HT1080 (cell line): ENCODE results near the gene RIC1. TPM values are rescaled to one million over a fixed set of nuclear protein-coding genes. Genes with fewer than 3 reads are reported as not detected.
A peak's percentile ranks its signal among the peaks of the same experiment; 100 is the strongest.
"Not testable (repeated sequence)": the region's sequence is repeated elsewhere in the genome, so short reads cannot be mapped to it uniquely, and the experiment has no call there.

ENCODE experiments used
- DNase-seq: peaks from one replicate; pipeline ENCODE4 v3.0.0-alpha.2; 2015; ENCODE audit warnings: low read depth
- polyA plus RNA-seq, 2 experiments: library from polyadenylated mRNA; depleted of rRNA; stranded (reverse); fragments of >200 nt; gene quantifications; 2 replicates each; pipeline ENCODE4 v1.2.3, GENCODE V29; 2015
- total RNA-seq: library from RNA; depleted of rRNA; stranded (reverse); fragments of >200 nt; shearing (Covaris generic); gene quantifications from 2 replicates; pipeline ENCODE4 v1.2.3, GENCODE V29; 2014; rRNA removed

The RIC1 gene, protein sequence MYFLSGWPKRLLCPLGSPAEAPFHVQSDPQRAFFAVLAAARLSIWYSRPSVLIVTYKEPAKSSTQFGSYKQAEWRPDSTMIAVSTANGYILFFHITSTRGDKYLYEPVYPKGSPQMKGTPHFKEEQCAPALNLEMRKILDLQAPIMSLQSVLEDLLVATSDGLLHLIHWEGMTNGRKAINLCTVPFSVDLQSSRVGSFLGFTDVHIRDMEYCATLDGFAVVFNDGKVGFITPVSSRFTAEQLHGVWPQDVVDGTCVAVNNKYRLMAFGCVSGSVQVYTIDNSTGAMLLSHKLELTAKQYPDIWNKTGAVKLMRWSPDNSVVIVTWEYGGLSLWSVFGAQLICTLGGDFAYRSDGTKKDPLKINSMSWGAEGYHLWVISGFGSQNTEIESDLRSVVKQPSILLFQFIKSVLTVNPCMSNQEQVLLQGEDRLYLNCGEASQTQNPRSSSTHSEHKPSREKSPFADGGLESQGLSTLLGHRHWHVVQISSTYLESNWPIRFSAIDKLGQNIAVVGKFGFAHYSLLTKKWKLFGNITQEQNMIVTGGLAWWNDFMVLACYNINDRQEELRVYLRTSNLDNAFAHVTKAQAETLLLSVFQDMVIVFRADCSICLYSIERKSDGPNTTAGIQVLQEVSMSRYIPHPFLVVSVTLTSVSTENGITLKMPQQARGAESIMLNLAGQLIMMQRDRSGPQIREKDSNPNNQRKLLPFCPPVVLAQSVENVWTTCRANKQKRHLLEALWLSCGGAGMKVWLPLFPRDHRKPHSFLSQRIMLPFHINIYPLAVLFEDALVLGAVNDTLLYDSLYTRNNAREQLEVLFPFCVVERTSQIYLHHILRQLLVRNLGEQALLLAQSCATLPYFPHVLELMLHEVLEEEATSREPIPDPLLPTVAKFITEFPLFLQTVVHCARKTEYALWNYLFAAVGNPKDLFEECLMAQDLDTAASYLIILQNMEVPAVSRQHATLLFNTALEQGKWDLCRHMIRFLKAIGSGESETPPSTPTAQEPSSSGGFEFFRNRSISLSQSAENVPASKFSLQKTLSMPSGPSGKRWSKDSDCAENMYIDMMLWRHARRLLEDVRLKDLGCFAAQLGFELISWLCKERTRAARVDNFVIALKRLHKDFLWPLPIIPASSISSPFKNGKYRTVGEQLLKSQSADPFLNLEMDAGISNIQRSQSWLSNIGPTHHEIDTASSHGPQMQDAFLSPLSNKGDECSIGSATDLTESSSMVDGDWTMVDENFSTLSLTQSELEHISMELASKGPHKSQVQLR (N-terminal part only)
- total RNA-seq = 13.2 and 14.4 TPM in 2 replicates
- polyA plus RNA-seq (2015; cell fraction: cytosol; rRNA removed) = 10.9 and 14.1 TPM in 2 replicates
- polyA plus RNA-seq (2015; cell fraction: nucleus; rRNA removed) = 35.8 and 38.5 TPM in 2 replicates

DNA sequence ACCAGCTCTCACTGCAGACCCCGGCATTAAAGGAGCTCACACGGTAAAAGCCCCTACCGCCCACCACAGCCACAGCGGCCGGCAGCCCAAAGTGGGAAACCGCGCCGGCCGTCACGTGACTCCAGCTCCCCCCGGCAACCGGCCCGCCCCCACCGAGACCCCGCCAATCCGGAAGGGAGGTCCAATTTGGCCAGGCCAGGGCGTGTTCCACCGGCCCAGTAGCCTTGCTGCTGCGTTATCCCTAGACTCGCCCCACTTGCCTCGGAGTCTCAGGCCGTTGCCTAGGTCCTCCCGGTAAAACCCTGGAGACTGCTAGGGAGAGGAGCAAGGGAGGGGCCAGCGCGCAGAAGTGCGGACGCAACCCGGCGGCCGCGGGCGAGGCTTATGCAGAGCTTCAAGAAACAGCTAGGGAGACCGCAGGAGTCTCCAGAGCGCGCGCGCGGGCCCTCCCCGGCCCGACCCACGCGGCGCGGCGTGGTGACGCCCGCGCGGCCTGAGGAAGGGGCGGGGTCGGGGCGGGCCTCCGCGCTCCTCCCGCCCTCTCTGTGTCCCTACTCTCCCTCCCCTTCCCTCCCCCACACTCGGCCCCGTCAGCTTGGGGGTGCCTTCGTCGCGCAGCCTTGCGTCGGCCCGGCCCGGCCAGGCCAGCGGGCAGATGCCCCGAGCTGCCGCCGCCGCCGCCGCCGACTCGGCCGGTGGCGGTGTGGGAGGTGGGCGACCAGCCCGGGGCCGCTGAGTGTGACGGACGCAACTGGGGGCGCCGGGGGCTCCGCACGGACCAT is at the start of gene RIC1:
TSS of gene RIC1 (plus strand) at position 578 of the 782 bp plus-strand sequence. CDS start at position 781, 203 bp downstream.
- DNase-seq = peak; percentile 90

DNA sequence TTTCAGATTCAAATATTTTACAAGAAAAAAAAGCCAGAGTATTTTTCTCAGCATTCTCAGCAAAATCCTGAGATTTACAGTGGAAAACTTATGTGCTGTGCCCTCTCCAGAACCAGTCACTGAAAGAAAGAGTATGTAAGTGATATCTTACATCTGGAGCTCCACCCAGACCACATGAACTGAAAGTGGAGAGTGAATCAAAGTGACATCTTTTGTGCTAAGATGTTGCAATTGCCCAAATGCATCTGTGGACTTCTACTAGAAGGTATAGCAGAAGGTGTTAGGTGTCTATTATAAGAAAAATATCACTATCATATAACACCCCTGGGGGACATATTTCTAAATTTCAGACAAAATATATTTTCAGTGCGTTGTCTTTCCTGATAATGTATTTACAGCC is 49.0 kb upstream of the RIC1 start:
- DNase-seq = no peak

DNA sequence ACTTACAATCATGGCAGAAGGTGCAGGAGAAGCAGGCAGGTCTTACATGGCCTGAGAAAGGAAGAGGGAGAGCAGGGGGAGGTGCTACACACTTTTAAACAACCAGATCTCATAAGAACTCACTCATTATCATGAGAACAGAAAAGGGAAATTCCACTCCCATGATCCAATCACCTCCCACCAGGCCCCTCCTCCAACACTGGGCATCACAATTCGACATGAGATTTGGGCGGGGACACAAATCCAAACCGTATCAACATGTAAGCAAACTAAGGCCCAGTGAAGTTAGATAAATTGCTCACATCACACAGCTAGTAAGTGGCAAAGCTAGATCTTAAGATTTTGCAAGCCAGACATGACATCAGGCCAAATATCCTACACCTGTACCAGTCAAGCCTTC is 48.3 kb upstream of the RIC1 start:
- DNase-seq = peak; percentile 23

DNA sequence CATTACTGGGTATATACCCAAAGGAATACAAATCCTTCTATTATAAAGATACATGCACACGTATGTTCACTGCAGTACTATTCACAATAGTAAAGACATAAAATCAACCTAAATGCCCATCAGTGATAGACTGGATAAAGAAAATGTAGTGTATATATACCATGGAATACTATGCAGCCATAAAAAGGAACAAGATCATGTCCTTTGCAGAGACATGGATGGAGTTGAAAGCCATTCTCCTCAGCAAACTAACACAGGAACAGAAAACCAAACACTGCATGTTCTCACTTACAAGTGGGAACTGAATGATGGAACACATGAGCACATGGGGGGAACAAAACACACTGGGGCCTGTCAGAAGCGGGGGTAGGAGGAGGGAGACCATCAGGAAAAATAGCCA is 47.2 kb upstream of the RIC1 start:
- DNase-seq = not testable (repeated sequence)

DNA sequence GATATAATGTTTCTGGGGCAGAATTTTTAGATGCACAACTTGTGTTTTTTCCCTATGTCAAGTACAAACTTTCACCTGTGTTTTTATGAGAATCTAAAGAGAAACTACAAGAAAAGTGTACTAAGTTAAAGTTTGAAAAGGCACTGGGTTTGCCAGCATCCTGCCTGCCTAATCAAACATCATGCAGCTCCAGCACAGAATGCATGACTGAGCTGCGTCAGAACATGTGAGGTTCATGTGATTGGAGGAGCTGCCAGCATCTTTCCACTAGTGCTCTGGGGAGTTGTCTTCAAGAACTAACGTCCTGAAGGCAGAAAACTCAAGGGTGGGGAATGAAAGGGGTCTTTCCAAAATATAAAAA is 46.1 kb upstream of the RIC1 start:
- DNase-seq = peak; percentile 76

DNA sequence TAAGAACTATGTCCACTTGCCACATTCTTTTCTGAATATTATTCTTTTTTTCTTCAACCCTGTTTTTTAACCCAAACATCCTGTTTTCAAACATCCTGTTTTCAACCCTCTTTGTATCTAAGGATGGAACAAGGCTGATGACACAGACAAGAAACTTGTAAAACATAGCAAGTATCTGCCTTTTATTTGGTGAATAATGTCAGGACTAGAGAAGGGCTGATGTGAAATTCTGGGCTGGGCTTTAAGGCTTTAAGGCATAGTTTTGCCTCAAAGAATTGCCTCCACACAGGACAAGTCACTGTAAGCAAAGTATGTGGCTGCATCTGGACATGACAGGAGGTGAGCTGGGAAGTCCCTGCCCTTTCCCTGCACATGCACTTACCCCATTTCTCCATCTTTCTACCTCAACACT is 42.5 kb upstream of the RIC1 start:
- DNase-seq = peak; percentile 23

DNA sequence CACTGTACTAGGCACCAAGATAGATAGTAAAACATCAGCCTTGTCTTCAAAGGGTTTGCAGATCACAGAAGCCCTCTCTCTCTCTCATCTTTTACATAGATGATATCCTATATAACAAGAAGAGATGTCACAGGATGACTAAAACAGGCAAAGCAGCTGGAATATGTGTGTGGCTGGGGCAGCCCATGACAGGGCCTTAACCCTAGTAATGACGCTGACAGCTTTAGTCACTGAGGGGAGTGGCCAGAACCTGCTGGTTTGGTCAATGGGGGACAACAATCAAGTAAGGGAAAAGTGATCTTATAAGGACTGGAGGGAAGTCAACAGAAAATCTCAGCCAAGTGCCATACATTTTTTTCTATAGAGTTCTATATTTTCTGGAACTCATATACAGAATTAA is 41.9 kb upstream of the RIC1 start:
- DNase-seq = peak; percentile 76

DNA sequence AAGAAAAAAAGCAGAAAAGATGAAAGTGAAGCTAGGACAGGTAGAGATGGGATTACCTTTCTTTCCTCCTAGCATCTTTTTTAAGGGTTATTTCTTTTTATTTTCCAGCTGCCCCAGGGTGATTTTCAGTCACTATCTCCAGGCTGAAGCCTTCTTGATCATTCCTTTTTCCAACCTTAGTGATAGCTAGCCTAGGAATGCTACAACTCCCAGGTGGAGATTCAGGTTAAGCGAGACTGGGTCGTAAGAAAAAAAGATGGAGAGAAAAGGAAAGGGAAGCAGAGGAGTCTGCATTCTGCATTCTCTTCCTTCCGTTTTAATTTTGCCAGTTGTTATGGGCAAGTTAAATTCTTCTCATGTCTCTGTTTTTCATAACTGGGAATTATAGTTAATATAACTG is 36.7 kb upstream of the RIC1 start:
- no peak for DNase-seq

DNA sequence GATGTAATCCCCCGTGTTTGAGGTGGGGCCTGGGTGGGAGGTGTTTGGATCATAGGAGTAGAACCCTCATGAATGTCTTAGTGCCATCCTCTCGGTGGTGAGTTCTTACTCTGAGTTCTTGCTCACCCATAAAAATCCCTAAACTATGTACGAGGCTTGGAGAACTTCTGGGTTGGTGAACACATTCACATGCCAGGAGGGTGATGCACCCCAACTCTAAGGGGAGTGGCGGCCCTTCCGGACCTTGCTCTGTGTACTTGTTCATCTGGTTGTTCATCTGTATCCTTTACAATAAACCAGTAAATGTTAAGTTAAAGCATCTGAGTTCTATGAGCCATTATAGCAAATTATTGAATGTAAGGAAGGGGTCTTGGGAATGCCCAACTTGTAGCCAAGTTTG is 36.0 kb upstream of the RIC1 start:
- no peak for DNase-seq

DNA sequence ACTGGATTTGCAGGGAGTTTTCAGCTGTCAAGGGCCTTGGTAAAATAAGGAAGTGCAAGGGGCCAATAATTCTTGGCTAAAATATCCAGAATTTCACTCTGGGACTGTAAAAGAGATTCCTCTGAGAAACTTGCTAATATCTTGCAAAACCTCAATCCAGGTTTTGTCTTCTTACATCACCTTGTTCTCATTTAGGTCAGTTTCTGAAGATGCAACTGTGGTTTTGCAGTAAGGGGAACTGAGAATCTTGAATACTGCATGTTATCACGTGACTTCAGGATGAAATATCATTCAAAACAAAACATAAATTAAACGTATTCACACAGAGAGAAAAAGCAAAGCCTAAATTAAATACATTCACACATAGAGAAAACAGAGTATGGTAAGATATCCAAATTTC is 35.0 kb upstream of the RIC1 start:
- DNase-seq = no peak

DNA sequence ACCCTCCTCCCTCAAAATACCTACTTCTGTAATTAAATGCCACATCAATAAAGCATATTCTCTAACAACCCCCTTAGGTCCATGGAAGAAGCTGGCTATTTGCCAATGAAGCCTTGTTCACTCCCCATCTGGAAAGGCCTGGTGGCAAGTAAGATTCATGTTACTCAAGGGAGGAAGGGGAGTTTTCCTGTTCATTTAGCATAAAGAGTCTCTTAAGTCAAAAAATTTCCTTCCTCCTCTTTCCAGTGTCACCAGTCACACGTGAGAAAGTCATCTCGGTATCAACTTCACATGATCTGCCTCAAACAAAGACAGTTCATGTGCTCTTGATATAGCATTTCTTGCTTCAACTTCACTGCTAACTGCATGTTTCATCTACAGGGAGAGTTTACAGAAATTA is 32.7 kb upstream of the RIC1 start:
- DNase-seq = no peak

DNA sequence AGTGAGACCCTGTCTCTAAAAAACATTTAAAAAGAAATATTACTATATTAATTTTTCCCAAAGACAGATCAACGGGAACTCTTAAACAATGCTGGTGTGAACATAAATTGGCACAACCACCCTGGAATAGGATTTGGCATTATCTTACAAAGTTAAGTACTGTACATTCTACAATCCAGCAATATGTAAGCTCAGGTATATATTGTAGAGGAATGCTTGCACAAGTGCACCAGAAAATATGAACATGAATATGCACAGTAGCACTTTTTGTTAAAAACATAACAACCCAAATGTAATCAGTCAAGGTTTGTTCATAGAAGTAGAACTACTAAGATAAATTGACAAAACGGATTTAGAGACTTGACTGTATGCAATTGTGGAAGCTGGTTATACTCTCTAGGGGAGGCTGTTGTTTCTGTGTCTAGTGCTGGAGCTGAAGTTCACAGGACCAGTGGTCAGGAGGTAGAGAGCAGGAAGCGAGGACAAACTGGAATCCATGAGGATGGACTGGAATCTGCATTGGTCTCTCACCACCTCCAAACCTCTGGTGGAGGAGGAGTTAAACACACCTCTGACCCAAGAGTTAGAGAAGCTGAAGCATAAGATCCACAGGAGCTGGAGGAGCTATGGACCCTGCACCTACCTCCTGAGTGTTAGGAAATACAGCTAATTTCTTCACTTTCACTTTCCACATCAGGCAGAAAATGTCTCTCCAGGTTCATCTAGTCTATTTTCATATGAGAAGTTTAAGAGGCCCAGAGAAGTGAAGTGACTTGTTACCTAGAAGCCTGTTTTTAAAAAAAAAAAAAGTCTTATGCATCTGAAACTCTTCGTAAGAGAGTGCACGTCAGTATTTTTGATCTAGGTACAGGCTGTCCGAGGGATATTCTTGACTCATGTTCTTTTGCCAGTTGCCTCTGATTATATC is 20.3 kb upstream of the RIC1 start:
- peak; percentile 39 for DNase-seq

DNA sequence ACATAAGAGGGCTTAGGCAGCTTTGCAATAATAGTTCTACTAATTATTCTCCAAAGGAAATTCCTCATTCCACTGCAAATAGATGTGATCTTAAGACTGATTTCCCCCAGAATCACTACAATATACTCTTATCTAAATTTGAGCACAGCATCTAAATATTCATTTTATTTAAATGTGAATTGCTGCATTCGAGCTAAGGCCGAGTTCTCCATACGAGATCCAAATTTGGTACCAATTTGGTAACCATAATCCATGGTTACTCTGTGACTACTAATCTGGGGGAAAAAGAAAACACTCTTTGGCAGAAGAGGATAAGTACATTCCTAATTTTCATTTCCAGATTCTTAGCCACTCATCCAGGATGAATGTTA is 19.7 kb upstream of the RIC1 start:
- DNase-seq = no peak

DNA sequence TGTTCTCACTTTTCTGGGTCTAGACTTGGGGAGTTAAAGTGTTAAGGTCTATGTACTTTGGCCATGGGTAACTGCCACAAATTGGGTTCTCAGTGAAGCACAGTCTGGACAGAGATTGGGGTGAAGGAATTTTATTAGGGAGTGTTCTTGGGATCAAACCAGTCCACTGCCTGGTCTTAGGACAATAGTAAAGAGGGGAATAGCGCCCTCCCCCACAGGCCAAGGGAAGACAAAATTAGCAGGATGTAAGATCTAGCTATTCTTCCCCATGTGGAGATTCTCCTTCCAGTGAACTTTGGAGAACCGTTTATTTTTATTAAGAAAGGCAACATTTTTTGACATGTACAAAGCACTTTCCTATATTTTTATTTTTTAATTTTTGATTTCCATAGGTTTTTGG is 18.4 kb upstream of the RIC1 start:
- no peak for DNase-seq

DNA sequence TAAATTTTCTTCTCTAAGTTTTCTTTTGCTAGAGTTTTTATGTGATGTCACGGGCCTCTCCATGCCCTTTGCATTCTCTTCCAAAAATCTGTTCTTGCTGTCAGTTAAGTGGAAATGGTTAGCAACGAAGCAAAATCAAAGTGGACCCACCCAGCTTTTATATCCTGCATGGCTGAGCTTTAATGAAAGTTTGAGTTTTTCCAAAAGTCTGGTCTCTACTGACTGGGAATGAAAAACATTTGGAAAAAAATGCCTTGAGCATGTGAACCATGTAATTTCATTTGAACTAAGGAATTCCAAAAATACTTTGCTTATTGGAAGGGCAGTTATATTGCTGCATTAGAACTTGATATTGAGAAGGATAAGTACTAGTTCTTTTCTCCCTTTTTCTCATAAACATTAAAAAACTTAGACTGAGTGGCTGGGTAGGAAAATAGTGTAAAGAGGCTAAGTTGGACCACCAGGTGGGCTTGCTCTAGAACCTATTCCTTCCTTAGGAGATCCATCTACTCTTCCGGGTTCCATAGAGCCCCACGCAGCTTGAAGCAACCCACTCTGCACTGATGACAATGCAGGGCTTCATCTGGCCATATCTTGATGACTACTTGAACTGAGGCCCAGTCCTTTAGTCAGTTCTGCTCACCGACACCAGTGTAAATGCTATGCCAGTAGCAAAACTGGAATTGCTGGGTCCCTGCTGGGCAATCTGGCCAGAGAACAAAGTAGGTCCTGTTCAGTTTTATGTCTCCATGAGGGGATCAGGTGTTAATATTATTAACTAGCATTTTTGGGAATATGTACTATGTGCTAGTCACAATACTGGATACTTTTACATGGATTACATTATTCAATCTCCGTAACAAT is 17.4 kb upstream of the RIC1 start:
- DNase-seq = no peak

DNA sequence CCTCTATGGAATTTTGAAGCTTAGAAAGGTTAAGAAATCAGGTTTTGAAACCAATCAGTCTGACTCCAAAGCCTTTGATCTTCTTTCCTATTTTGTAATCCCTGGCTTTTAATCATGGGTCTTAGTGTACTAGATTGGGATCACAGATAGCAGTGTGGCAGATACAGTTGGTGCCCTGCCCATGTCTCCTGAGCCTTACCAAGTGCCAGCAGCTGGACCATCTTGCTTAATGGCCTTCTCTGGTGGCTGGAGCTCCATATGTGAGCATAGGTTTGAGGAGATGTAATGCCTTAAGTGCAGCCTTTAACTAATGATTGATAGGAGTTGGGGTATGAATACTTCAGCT is 16.7 kb upstream of the RIC1 start:
- DNase-seq = no peak

DNA sequence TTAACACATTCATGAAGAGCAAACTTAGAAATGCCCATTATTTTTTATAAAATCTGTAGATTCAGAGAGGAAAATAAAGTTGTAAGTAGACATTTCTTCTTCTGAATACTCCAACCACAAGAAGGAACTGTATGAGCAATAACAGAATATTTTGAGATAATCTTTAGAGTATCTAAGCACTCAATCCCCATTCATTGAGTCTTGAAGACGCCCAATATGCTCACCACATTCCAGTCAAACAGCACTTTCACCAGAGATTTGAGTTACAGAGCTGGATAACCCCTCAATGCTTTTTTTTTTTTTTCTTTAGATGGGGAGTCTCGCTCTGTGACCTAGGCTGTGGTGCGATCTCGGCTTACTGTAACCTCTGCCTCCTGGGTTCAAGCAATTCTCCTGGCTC is 14.7 kb upstream of the RIC1 start:
- no peak for DNase-seq

DNA sequence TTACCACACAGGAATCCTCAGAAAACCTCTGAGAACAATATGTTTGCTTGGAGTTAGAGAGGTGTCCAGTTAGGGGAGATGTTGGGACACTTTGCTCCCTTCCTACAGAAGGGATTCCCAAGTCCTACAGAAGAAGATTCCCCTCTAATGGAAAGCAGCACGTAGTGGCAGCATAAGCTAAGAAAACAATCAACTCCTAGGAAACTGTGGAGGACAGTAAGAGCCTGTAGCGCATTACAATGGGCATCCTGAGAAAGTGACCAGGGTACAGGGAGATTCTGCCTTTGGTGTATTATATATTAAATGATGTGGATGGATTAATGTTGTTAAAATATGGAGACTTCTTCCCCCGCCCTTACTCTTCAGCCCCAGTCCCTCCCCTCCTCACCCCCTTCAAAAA is 13.9 kb upstream of the RIC1 start:
- no peak for DNase-seq

DNA sequence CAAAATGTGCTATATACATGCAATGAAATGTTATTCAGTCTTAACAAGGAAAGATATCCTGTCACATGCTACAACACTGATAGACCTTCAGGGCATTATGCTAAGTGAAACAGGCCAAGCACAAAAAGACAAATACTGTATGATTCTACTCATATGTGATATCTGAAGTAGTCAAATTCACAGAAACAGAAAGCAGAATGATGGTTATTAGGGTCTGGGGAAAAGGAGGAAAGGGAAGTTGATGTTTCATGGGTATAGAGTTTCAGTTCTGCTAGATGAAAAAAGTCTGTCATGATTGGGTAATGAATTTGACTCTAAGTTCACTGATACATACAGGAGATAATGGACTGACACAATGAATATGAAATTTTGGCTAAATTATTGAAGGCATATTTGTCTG is 11.2 kb upstream of the RIC1 start:
- DNase-seq = no peak
